ENCODE results near the gene RARA. TPM values are rescaled to one million over a fixed set of nuclear protein-coding genes. Genes with fewer than 3 reads are reported as not detected.

The RARA gene
- total RNA-seq, 1 experiment from 2014 or later = 8.9 TPM

- Histone ChIP-seq H3K4me3 (no peak overlapping the region), H3K27me3 (no peaks in the 10 kb centered on the region), H3K36me3 (peaks cover 94% of the 10 kb centered on the region), H3K9me3 (no peaks in the 10 kb centered on the region)
- no peak for DNase-seq
Observed at GRCh38 chr17:40404003-40404402, 95.0 kb downstream of the RARA start.

Other genes starting within 250 kb of the RARA start
- 11.5 and 18.1 TPM in 2 replicates for gene THRA, start 246.2 kb upstream of the RARA start, total RNA-seq (2014; rRNA removed; shearing (Covaris generic); ENCODE audit: low replicate concordance)
- gene NR1D1, start 208.6 kb upstream of the RARA start, total RNA-seq (2014; rRNA removed; shearing (Covaris generic); ENCODE audit: low replicate concordance) = 0.07 and 1.3 TPM in 2 replicates
- gene MSL1, start 187.2 kb upstream of the RARA start, total RNA-seq (2014; rRNA removed; shearing (Covaris generic); ENCODE audit: low replicate concordance) = 44.9 and 53.4 TPM in 2 replicates
- 50.2 and 63.6 TPM in 2 replicates for gene CASC3, start 168.6 kb upstream of the RARA start, total RNA-seq (2014; rRNA removed; shearing (Covaris generic); ENCODE audit: low replicate concordance)
- gene RAPGEFL1, start 131.7 kb upstream of the RARA start, total RNA-seq (2014; rRNA removed; shearing (Covaris generic); ENCODE audit: low replicate concordance) = 0.27 and 2.0 TPM in 2 replicates
- gene WIPF2, start 89.9 kb upstream of the RARA start, total RNA-seq (2014; rRNA removed; shearing (Covaris generic); ENCODE audit: low replicate concordance) = 5.5 and 7.4 TPM in 2 replicates
- gene CDC6, start 21.3 kb upstream of the RARA start, total RNA-seq (2014; rRNA removed; shearing (Covaris generic); ENCODE audit: low replicate concordance) = 31.1 and 111 TPM in 2 replicates
- gene GJD3, start 55.6 kb downstream of the RARA start, total RNA-seq (2014; rRNA removed; shearing (Covaris generic); ENCODE audit: low replicate concordance) = not detected in 2 replicates
- gene TOP2A, start 108.7 kb downstream of the RARA start, total RNA-seq (2014; rRNA removed; shearing (Covaris generic); ENCODE audit: low replicate concordance) = 138 and 187 TPM in 2 replicates
- 7.9 and 12.4 TPM in 2 replicates for gene IGFBP4, start 134.3 kb downstream of the RARA start, total RNA-seq (2014; rRNA removed; shearing (Covaris generic); ENCODE audit: low replicate concordance)
- not detected in 2 replicates for gene TNS4, start 192.4 kb downstream of the RARA start, total RNA-seq (2014; rRNA removed; shearing (Covaris generic); ENCODE audit: low replicate concordance)